WI38 (cell line): ENCODE data around the gene PYGO1.
"Not testable (repeated sequence)": the region's sequence is repeated elsewhere in the genome, so short reads cannot be mapped to it uniquely, and the experiment has no call there.

Source experiments
- H3K4me3 ChIP-seq: 2 replicates; pipeline ENCODE4 v1.5.1; 2011; ENCODE audit warnings: low read depth, mild to moderate bottlenecking, control low read depth, low read length
- CTCF ChIP-seq: IDR thresholded peaks from 2 replicates; pipeline ENCODE4 v1.5.1; 2012; ENCODE audit warnings: low read depth, mild to moderate bottlenecking, control low read depth, low read length

The PYGO1 gene

DNA sequence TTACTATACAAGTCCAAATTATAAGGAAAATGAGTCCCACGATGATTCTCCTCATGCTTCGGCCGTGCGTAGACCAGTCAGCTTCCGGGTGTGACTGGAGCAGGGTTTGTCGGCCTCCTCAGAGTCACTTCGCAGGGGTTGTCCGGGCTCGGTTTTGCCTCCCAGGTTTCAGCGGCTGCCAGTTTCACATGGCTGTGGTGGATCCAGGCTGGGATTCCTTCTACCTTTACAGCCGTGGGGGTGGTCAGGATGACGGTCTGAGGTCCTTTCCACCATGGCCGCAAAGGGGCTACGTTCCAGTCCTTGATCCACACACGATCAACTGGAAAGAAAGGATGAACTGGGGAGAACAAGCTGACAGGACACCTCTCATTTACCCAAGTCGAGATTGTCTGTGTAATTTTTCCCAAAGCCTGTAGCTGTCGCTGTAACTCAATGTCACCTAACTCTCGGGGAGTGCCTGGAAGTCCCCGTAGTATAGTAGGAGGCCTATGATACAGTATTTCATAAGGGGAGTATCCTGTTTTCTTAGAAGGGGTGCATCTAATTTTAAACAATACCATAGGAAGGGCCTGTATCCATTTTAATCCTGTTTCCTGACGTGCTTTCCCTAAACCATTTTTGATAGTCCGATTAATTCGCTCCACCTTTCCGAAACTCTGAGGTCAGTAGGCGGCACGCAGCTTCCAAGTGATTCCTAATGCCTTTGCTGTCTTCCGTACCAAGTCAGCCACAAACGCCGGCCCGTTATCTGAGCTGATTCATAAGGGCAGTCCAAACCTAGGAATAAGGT, 74.3 kb downstream of the PYGO1 start:
- peak; percentile 41 for TF ChIP-seq CTCF
- H3K4me3 ChIP-seq, result not testable (repeated sequence)

DNA sequence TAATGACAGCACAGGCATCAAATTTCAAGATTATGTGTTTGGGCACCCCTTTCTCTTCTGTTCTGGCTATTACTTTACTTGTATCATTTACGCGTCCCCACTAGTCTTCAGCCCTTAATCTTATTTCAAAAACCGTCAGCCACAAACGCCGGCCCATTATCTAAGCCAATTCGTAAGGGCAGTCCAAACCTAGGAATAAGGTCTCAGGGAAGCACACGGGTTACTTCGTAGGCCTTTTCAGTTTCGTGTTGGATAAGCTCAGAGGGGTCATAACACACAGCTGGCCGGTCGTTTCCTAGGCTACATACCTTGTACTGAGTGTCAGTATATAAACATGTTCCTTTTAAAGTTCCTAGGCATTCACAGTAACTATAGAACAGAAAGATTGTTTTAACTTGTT, 75.0 kb downstream of the PYGO1 start:
- TF ChIP-seq CTCF, result no peak

DNA sequence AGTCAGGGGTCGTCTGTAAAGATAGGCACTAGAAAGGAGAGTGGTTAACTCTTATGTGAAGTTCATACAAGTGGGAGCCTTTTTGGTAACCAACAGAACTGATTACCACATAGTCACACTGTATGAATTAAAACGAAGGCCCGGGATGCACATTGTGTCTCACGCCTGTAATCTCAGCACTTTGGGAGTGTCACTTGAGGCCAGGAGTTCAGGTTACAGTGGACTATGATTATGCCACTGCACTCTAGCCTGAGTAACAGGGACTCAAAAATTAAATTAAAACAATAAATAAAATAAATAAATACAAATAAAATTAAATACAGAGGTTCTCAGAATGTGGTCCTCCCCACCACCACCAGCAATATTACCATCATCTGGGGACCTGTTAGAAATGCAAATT, 80.6 kb downstream of the PYGO1 start:
- no peak overlapping the region for H3K4me3 ChIP-seq
- TF ChIP-seq CTCF, result no peak

More for the DNA sequence above, 75.0 kb downstream of the PYGO1 start:
- H3K4me3 ChIP-seq, result no peak overlapping the region

- H3K4me3 ChIP-seq, result not testable (repeated sequence)
These were observed 82.7 kb downstream of the PYGO1 start for GRCh38 chr15:55505407-55505806.

DNA sequence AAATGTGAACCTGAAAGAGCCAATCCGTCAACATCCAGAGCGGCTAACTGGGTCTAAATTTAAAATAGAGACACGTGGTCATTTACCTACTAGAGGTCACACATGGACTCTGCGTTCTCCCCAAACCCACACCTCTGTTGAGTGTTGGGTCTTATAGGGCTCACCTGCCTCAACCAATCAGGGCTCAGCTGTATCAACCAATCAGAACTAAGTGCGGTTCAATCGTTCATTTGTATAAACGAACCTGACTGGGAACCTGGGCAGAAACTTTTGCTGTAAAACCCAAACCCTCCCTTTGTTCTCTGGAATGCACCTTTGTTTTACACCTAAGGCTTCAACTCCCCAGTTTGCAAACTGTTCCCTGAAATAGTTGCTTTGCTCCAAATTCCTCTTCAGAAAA, 89.0 kb downstream of the PYGO1 start:
- TF ChIP-seq CTCF, result no peak
- no peak overlapping the region for H3K4me3 ChIP-seq

DNA sequence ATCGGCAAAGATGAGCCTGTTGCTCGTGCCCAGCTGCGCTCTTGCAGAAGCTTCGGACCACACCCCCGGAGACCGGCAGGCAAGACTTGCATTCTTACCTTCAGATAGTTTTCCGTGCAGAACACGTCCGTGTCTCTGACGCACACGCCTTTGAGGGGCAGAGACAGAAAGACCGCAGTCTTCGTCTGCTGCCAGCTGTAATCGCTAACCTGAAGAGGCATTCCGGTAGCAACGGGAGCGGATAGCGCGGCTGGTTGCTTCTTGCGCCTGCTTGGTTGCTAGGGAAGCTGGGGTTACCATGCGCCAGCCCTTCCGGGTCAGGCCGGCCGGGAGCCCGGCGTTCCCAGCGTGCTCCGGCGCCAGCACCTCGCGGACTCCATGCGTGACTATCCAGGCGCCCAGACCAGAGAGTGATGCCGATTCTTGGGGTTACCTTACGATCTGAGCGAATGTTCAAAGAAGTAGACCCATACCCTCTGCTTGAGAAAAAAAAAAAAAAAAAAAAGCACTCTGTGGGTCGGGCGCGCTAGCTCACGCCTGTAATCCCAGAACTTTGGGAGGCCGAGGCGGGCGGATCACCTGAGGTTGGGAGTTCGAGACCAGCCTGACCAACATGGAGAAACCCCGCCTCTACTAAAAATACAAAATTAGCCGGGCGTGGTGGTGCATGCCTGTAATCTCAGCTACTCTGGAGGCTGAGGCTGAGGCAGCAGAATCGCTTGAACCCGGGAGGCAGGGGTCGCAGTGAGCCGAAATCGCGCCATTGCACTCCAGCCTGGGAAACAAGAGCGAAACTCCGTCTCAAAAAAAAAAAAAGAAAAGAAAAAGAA, 89.8 kb downstream of the PYGO1 start:
- peak overlapping the region; percentile 76 for H3K4me3 ChIP-seq

GRCh38 chr15:55496716-55497115, 91.4 kb downstream of the PYGO1 start:
- H3K4me3 ChIP-seq, result no peak overlapping the region
- TF ChIP-seq CTCF, result no peak

DNA sequence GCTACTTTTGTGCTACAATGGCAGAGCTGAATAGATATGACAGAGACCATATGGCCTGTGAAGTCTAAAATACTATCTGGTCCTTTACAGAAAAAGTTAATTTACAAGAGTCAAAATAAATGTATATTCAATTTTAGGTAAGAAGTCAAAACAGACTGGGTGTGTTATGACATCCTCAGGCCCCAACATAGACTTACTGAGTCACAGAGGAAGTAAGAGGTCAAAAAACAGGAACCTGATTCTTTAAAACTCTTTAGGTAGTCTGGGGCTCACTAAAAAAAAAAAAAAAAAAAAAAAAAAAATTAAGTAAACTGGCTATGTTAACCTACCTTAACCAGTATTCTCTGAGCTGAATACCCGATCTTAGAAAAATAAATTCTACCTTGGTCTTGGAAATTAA, 93.2 kb downstream of the PYGO1 start:
- no peak overlapping the region for H3K4me3 ChIP-seq
- TF ChIP-seq CTCF, result no peak

GRCh38 chr15:55488952-55489600, 99.1 kb downstream of the PYGO1 start:
- H3K4me3 ChIP-seq, result not testable (repeated sequence)
